Stimulated activated memory B cell treated with anti-CD40 and anti-IgM and Interleukin-4, amounts not matched to agents 10 μg/mL and 1 μg/mL and 100 μg/mL, for 72 hours (primary cell): ENCODE data around the gene GPR65.
A peak's percentile ranks its signal among the peaks of the same experiment; 100 is the strongest.

Experiments used
- ATAC-seq: fragments of 150-1000 bp; cut with Tn5 transposase; 2 replicates; pipeline ENCODE4 v1.10.0; 2021
- H3K27ac Mint-ChIP-seq: one replicate; pipeline ENCODE4 v1.8.0; 2022; ENCODE audit warnings: mild to moderate bottlenecking, mixed read lengths
- H3K27me3 Mint-ChIP-seq: one replicate; pipeline ENCODE4 v1.8.0; 2022; ENCODE audit warnings: mixed read lengths
- H3K36me3 Mint-ChIP-seq: one replicate; pipeline ENCODE4 v1.8.0; 2022; ENCODE audit warnings: mixed read lengths
- H3K4me1 Mint-ChIP-seq: one replicate; pipeline ENCODE4 v1.8.0; 2022; ENCODE audit warnings: mixed read lengths
- H3K4me3 Mint-ChIP-seq: one replicate; pipeline ENCODE4 v1.8.0; 2022; ENCODE audit warnings: mild to moderate bottlenecking, moderate library complexity, mixed read lengths
- H3K9me3 Mint-ChIP-seq: one replicate; pipeline ENCODE4 v1.8.0; 2022; ENCODE audit warnings: mixed read lengths

GPR65 gene

GRCh38 chr14:88005050-88005481, at the start of gene GPR65:
Gene GPR65, plus strand, starts transcription at chr14:88005135. Its CDS starts 5,713 bp downstream, at chr14:88010848.
- Mint-ChIP-seq H3K9me3 (no peaks in the 10 kb centered on the region), H3K4me3 (peak within 1 kb of the TSS; percentile 80), H3K36me3 (peaks cover 17% of the 10 kb centered on the region), H3K4me1 (peaks cover 67% of the 10 kb centered on the region), H3K27ac (peak within 1 kb of the TSS; percentile 80), H3K27me3 (no peaks in the 10 kb centered on the region)
- ATAC-seq = peak; percentile 85

- Mint-ChIP-seq H3K27ac (no peak overlapping the region), H3K36me3 (peaks cover 49% of the 10 kb centered on the region), H3K4me3 (no peak overlapping the region), H3K9me3 (peaks cover 5% of the 10 kb centered on the region), H3K27me3 (no peaks in the 10 kb centered on the region), H3K4me1 (peaks cover 25% of the 10 kb centered on the region)
- no peak for ATAC-seq
These were observed 49.4 kb upstream of the GPR65 start for GRCh38 chr14:87955501-87955900.

GRCh38 chr14:87960013-87960787, 44.7 kb upstream of the GPR65 start:
- Mint-ChIP-seq H3K27ac (no peak overlapping the region), H3K36me3 (peaks cover 81% of the 10 kb centered on the region)
- no peak for ATAC-seq

GRCh38 chr14:87961246-87961645, 43.7 kb upstream of the GPR65 start:
- Mint-ChIP-seq H3K4me3 (no peak overlapping the region), H3K27ac (no peak overlapping the region), H3K36me3 (peaks cover 75% of the 10 kb centered on the region), H3K9me3 (peaks cover 5% of the 10 kb centered on the region), H3K27me3 (no peaks in the 10 kb centered on the region), H3K4me1 (peaks cover 10% of the 10 kb centered on the region)
- ATAC-seq = no peak

More at GRCh38 chr14:87960013-87960787, 44.7 kb upstream of the GPR65 start:
- Mint-ChIP-seq H3K27me3 (no peaks in the 10 kb centered on the region), H3K4me1 (peaks cover 10% of the 10 kb centered on the region), H3K4me3 (no peak overlapping the region), H3K9me3 (peaks cover 5% of the 10 kb centered on the region)

- Mint-ChIP-seq H3K27me3 (no peaks in the 10 kb centered on the region), H3K9me3 (no peaks in the 10 kb centered on the region), H3K4me3 (no peak overlapping the region), H3K27ac (no peak overlapping the region), H3K36me3 (peaks cover 49% of the 10 kb centered on the region), H3K4me1 (no peaks in the 10 kb centered on the region)
- ATAC-seq = no peak
These were observed 38.1 kb upstream of the GPR65 start for GRCh38 chr14:87966816-87967215.

- no peaks in the 10 kb centered on the region for H3K27me3 Mint-ChIP-seq
- ATAC-seq = no peak
- H3K27ac Mint-ChIP-seq = no peak overlapping the region
- no peak overlapping the region for H3K4me3 Mint-ChIP-seq
- no peaks in the 10 kb centered on the region for H3K9me3 Mint-ChIP-seq
- H3K36me3 Mint-ChIP-seq = peaks cover 48% of the 10 kb centered on the region
- no peaks in the 10 kb centered on the region for H3K4me1 Mint-ChIP-seq
These were observed 37.4 kb upstream of the GPR65 start for GRCh38 chr14:87967496-87967895.

- no peaks in the 10 kb centered on the region for H3K4me1 Mint-ChIP-seq
- no peaks in the 10 kb centered on the region for H3K9me3 Mint-ChIP-seq
- peaks cover 51% of the 10 kb centered on the region for H3K36me3 Mint-ChIP-seq
- ATAC-seq = no peak
- peak overlapping the region; percentile 40 for H3K27ac Mint-ChIP-seq
- no peaks in the 10 kb centered on the region for H3K27me3 Mint-ChIP-seq
- no peak overlapping the region for H3K4me3 Mint-ChIP-seq
These were observed 33.9 kb upstream of the GPR65 start for GRCh38 chr14:87971010-87971409.

GRCh38 chr14:87975636-87976035, 29.3 kb upstream of the GPR65 start:
- ATAC-seq = no peak
- Mint-ChIP-seq H3K27ac (no peak overlapping the region), H3K27me3 (no peaks in the 10 kb centered on the region), H3K4me1 (no peaks in the 10 kb centered on the region), H3K36me3 (peaks cover 47% of the 10 kb centered on the region), H3K9me3 (no peaks in the 10 kb centered on the region), H3K4me3 (no peak overlapping the region)

GRCh38 chr14:87979689-87980088, 25.2 kb upstream of the GPR65 start:
- H3K9me3 Mint-ChIP-seq = no peaks in the 10 kb centered on the region
- no peaks in the 10 kb centered on the region for H3K27me3 Mint-ChIP-seq
- peaks cover 38% of the 10 kb centered on the region for H3K36me3 Mint-ChIP-seq
- no peak overlapping the region for H3K27ac Mint-ChIP-seq
- ATAC-seq = no peak
- H3K4me1 Mint-ChIP-seq = no peaks in the 10 kb centered on the region
- H3K4me3 Mint-ChIP-seq = no peak overlapping the region

- H3K4me1 Mint-ChIP-seq = peaks cover 47% of the 10 kb centered on the region
- no peak overlapping the region for H3K27ac Mint-ChIP-seq
- no peak for ATAC-seq
These were observed 15.5 kb upstream of the GPR65 start for GRCh38 chr14:87989221-87989955.

GRCh38 chr14:87989956-87990299, 15.0 kb upstream of the GPR65 start:
- H3K9me3 Mint-ChIP-seq = no peaks in the 10 kb centered on the region
- H3K27me3 Mint-ChIP-seq = no peaks in the 10 kb centered on the region
- H3K4me1 Mint-ChIP-seq = peaks cover 52% of the 10 kb centered on the region
- H3K4me3 Mint-ChIP-seq = no peak overlapping the region
- H3K27ac Mint-ChIP-seq = no peak overlapping the region
- no peak for ATAC-seq
- peaks cover 14% of the 10 kb centered on the region for H3K36me3 Mint-ChIP-seq

More at GRCh38 chr14:87989221-87989955, 15.5 kb upstream of the GPR65 start:
- Mint-ChIP-seq H3K4me3 (no peak overlapping the region), H3K36me3 (peaks cover 14% of the 10 kb centered on the region), H3K9me3 (no peaks in the 10 kb centered on the region), H3K27me3 (no peaks in the 10 kb centered on the region)

- H3K9me3 Mint-ChIP-seq = no peaks in the 10 kb centered on the region
- no peak overlapping the region for H3K4me3 Mint-ChIP-seq
- no peak overlapping the region for H3K27ac Mint-ChIP-seq
- peaks cover 14% of the 10 kb centered on the region for H3K36me3 Mint-ChIP-seq
- no peak for ATAC-seq
- peaks cover 60% of the 10 kb centered on the region for H3K4me1 Mint-ChIP-seq
- H3K27me3 Mint-ChIP-seq = no peaks in the 10 kb centered on the region
These were observed 14.3 kb upstream of the GPR65 start for GRCh38 chr14:87990682-87991081.

- peak; percentile 10 for ATAC-seq
- Mint-ChIP-seq H3K27me3 (no peaks in the 10 kb centered on the region), H3K36me3 (peaks cover under 1% of the 10 kb centered on the region), H3K4me1 (peaks cover 65% of the 10 kb centered on the region), H3K4me3 (peak overlapping the region; percentile 99), H3K9me3 (no peaks in the 10 kb centered on the region), H3K27ac (peak overlapping the region; percentile 98)
These were observed 12.6 kb upstream of the GPR65 start for GRCh38 chr14:87992346-87992717.

- no peaks in the 10 kb centered on the region for H3K27me3 Mint-ChIP-seq
- peaks cover 65% of the 10 kb centered on the region for H3K4me1 Mint-ChIP-seq
- H3K9me3 Mint-ChIP-seq = no peaks in the 10 kb centered on the region
- peak within 1 kb of the TSS; percentile 98 for H3K27ac Mint-ChIP-seq
- H3K36me3 Mint-ChIP-seq = no peaks in the 10 kb centered on the region
- ATAC-seq = peak; percentile 93
- peak within 1 kb of the TSS; percentile 99 for H3K4me3 Mint-ChIP-seq
These were observed 12.0 kb upstream of the GPR65 start, which contains the start of gene GALC for GRCh38 chr14:87992718-87993628. Gene GALC, minus strand, starts transcription at chr14:87993182. Its CDS starts 18 bp downstream, at chr14:87993164.

GRCh38 chr14:87994974-87995373, 10.0 kb upstream of the GPR65 start:
- Mint-ChIP-seq H3K4me1 (peaks cover 70% of the 10 kb centered on the region), H3K9me3 (no peaks in the 10 kb centered on the region), H3K27me3 (no peaks in the 10 kb centered on the region), H3K36me3 (no peaks in the 10 kb centered on the region), H3K27ac (peak overlapping the region; percentile 98), H3K4me3 (peak overlapping the region; percentile 57)
- ATAC-seq = peak; percentile 48
